ENCODE data around the gene IFT57.

DNA sequence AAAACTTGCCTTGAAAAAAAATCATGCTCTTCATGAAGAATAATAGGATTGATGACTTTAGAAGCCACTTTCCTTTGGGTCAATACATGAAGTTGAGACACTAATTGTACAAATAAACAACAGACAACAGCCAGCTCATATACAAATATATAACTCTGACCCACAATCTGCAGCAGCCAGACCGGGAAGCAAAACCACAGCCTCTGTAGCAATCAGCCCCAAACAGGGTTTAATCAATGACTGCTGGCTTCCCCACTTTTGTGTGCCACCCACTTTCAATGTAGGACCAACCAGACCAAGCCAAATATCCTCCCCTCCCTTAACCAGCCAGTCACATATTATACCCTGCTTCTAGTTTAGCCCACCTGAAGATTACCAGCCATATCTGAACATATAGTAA is 39.0 kb downstream of the IFT57 start:
- TF ChIP-seq, protein P1, sequence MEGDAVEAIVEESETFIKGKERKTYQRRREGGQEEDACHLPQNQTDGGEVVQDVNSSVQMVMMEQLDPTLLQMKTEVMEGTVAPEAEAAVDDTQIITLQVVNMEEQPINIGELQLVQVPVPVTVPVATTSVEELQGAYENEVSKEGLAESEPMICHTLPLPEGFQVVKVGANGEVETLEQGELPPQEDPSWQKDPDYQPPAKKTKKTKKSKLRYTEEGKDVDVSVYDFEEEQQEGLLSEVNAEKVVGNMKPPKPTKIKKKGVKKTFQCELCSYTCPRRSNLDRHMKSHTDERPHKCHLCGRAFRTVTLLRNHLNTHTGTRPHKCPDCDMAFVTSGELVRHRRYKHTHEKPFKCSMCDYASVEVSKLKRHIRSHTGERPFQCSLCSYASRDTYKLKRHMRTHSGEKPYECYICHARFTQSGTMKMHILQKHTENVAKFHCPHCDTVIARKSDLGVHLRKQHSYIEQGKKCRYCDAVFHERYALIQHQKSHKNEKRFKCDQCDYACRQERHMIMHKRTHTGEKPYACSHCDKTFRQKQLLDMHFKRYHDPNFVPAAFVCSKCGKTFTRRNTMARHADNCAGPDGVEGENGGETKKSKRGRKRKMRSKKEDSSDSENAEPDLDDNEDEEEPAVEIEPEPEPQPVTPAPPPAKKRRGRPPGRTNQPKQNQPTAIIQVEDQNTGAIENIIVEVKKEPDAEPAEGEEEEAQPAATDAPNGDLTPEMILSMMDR (IDR thresholded peaks at IDR 0.05; ENCODE audit: borderline replicate concordance, extremely low read depth, low read length, poor library complexity, severe bottlenecking): no peak
- TF ChIP-seq EZH2 (IDR thresholded peaks at IDR 0.05; ENCODE audit: borderline replicate concordance, low read depth, low read length, severe bottlenecking): no peak
